Measurements from ENCODE around the gene CAVIN2.

The CAVIN2 gene

GRCh38 chr2:191838526-191838925 lies 8.4 kb downstream of the CAVIN2 start:
- no peak for DNase-seq

- DNase-seq: no peak
These were observed 9.8 kb downstream of the CAVIN2 start for GRCh38 chr2:191836853-191837769.

DNA sequence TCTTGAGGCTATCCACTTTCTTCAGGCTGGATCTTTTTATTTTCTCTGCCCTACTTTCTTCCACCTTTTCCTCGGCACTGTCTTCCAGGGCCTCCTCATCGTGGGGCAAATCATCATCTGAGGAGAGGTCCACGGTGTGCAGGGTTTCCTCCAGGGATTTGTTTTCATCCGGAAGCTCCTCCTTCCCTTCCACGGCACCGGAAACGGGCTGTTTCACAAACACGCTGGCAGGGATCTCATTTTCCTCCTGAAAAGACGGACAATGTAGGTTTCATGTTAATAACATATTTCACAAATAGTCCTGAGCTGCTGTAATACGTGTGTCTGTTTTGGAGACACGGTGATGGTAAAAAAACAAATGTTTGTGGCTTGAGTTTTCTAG lies 10.4 kb downstream of the CAVIN2 start:
- DNase-seq: no peak

GRCh38 chr2:191835539-191836350 lies 11.1 kb downstream of the CAVIN2 start:
- no peak for DNase-seq

DNA sequence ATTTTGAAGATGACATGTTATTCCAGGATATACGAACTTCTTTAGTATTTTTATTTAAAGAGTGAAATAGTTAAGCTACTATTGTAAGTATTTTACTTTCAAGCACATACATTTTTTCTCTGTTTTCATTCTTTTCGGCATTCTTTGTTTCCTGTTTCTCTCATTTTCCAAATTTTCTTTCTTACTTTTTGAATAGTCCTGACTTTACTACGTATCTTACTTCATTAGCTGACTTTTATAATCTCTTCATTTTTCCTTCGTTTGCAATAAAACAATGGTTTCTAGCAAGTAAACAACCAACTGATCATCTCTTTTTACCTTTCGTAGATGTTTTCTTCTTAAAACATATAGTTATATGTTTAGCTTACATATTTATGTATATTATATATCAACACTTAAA lies 11.8 kb downstream of the CAVIN2 start:
- DNase-seq: no peak

GRCh38 chr2:191833356-191833755 lies 13.5 kb downstream of the CAVIN2 start:
- no peak for DNase-seq

DNA sequence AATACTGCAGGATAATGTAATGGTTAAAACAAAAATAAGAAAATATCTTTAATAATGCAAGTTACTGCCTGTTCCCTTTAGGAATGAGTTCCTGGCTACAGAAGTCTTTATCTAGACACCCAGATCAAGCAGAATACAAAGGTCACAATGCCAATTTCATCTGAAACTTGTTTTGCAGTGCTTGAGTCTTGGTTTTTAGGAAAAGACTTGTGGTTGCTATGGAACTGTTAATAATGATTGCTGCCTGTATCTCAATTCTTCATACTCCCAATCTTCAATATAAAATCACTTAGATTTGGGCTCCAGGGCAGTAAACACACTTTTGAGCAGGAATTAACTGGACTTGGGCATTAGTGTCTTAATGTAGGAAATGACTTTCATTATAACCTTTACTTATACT lies 14.2 kb downstream of the CAVIN2 start:
- no peak for DNase-seq

GRCh38 chr2:191831410-191831994 lies 15.4 kb downstream of the CAVIN2 start:
- no peak for DNase-seq

DNA sequence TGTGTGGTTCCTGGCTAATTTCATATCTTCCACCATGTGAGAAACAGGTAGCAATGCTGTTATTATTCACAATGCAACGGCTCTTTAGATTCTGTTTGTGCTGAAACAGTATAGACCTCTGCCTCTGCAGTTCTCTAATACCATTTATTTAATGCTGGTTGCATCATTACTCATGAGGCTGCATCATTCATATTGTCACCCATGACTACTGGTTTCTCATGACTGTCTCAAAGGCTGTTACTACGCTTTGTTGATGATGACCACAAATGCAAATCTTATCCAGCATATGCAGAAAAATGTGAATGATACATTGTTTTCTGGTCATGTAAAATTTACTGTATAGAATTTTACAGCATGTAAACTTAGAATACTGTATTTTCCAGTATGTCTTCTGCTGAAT lies 22.5 kb downstream of the CAVIN2 start:
- no peak for DNase-seq

DNA sequence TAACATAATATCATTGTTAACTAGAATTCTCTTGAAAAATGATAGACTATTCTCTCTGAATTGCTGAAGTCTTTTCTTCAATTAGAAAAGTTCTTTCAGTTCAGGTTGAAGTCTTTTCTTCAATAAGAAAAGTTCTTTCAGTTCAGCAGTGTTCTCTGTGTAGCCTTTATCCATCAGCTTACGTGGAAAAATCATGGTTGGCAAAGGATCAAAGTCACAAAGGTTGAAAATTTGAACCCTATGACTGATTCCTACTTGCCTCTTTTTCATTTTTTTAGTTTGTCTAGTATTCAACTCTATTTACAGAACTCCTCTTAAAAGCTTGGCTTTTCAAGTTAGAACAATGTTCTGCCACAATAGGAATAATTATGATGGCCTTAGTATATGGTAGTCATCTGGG lies 25.8 kb downstream of the CAVIN2 start:
- no peak for DNase-seq

- no peak for DNase-seq
These were observed 28.1 kb downstream of the CAVIN2 start for GRCh38 chr2:191818725-191819350.

DNA sequence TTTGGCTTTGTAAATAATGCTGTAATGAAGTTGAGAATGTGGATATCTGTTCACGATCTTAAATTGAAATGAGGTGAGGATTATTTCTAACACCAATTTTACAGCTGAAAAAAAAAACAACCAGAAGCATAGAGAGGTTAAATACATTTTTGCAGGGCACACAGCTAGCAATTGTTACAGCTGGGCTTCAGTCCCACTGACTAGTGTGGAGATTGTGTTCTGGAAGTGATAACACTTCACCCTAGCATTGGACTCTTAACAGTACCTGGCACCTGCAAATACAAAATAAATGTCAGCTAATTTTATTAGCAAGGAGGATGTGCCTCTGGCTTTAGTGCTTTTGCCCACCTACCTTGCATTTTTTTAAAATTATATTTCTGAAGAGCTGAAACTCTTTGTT lies 28.8 kb downstream of the CAVIN2 start:
- DNase-seq: no peak

DNA sequence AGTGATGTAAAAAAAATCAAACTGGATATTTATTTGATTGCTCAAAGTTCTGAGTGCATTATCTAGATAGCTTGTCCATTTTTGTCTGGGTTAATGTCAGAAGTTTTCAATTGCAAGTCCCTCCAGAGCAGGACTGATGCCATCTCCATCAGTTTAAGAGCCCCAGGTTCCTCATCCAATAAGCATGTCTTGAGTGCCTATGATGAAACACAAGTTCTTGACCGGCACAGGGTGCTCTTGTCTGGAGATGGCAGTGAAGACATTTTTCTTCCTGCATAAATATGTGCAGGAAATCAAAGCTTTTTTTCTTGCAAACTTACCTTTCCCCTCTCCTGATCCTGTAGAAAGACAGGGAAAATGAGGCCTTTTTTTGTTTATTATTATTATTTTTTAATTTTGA lies 31.9 kb downstream of the CAVIN2 start:
- no peak for DNase-seq

DNA sequence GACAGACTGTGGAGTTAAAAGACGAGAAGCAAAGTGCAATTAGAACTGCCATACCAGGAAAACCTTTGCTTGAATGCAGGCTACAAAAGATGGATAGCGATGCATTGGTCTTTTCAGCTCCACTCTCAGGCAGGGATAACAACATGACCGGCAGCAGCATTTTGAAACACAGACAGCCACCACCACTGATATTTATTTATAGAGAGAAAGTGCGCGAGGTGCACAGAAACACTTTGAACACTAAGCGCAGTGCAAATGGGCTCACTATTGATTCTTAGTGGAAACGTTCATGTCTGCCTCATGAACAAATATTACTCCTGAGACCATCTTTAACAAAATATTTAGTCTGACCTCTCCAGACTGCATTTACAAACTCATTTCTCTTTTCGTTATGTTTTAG lies 32.9 kb downstream of the CAVIN2 start:
- no peak for DNase-seq

GRCh38 chr2:191811807-191812602 lies 34.9 kb downstream of the CAVIN2 start:
- peak; percentile 63 for DNase-seq

DNA sequence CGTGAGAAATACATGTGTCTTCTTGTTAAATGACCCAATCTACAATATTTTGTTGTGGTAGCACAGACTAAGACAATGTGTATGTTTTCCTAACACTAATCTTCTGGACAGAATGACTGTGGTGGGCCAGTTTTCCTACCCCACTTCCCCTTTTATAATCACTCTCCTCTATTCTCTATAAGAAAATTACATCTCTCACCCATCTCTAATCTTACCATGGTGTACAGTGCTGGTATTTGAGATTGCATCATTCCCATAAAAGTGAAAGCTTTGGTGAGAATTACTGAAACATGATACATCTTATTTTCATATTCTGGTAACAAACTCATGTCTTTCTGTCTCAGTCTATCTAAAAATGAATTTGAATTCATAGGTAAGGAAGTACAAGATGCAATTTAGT lies 40.5 kb downstream of the CAVIN2 start:
- no peak for DNase-seq

DNA sequence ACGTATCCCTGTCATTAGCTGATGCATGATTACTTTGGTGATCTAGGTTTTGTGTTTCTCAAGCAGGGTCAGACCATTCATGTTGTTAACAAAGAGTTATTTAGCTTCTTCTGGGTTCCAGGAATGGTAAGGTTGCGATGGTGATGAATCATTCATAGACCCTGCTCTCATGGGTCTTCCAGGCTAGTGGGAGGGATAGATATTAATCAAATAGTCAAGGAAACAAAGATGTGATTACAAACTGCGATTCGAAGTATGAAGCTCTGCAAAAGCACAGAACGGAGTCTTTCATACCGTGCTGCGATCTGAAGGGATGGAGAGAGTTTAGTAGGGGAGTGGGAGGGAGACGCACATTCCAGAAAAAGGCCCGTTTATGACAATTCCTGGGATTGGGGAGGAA lies 42.1 kb downstream of the CAVIN2 start:
- no peak for DNase-seq

GRCh38 chr2:191803007-191803406 lies 43.9 kb downstream of the CAVIN2 start:
- no peak for DNase-seq

DNA sequence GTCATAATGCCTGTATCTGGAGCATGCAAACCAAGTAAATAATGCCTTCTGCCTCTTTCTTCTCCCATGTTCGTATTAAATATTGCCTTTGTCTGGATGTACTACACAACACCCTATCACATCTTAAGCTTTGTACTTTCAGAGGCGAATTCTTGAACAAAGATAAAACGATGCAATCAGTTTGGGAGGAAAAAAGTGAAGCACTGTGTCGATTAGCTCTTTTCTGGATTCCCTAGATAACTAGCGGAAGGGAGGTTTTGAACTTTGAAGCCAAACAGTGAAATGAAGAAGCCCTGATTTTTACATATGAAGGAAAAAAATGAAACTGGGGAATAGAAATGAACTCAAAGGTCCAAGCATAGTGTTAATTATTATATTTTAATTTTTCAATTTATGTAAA lies 44.7 kb downstream of the CAVIN2 start:
- DNase-seq: no peak

DNA sequence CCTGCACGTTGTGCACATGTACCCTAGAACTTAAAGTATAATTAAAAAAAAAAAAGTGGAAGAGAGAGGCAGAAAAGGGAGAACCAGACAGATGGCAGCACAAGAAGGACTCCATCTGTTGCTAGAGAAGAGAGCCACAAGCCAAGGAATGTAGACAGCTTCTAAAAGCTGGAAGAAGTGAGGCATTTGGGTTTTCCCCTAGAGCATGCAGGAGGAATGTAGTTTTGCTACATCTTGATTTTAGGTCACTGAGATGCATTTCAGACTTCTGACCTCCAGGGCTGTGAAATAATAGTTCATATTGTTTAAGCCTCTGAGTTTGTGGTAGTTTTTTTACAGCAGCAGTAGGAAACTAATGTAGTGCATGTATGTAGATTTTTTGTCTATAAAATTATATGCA lies 46.0 kb downstream of the CAVIN2 start:
- DNase-seq: no peak

- no peak for DNase-seq
These were observed 47.4 kb downstream of the CAVIN2 start for GRCh38 chr2:191799526-191799925.

All from activated effector memory CD4-positive, alpha-beta T cell treated with anti-CD3 and anti-CD28 coated beads, Interleukin-2, amount 50 U/mL, for 16 hours (primary cell).